ENCODE results near the gene FAM222B. TPM values are rescaled to one million over a fixed set of nuclear protein-coding genes. Genes with fewer than 3 reads are reported as not detected.

FAM222B gene
- total RNA-seq, 5 donors from 2014 or later (not counting 1 experiment from before 2014, with no cell fraction given) = 17.6 to 23.4 (median 23.3) TPM

- DNase-seq = no peak
Observed at GRCh38 chr17:28747801-28748750, 94.5 kb downstream of the FAM222B start.

GRCh38 chr17:28747051-28747691 is 95.4 kb downstream of the FAM222B start:
- Mint-ChIP-seq H3K9me3 (no peaks in the 10 kb centered on the region), H3K4me1 (peaks cover 5 to 33% (median 22%) of the 10 kb centered on the region in 3 donors), H3K27me3 (no peaks in the 10 kb centered on the region), H3K36me3 (peaks cover 4% of the 10 kb centered on the region), H3K27ac (peak overlapping the region in 1 of 2 donors; percentile 5), H3K4me3 (peak overlapping the region in 1 of 3 donors; percentile 80)
- H3K36me3 ChIP-seq (ENCODE audit: control insufficient read depth in 2 of 2, extremely low read depth in 1 of 2, insufficient read depth in 1 of 2, low read length in 1 of 2) = peaks cover 13 to 17% of the 10 kb centered on the region in 2 donors
- DNase-seq (no peak), ATAC-seq (replicated peaks in 1 of 4) (no peak)
- POLR2A ChIA-PET = interaction anchor here in 1 of 2 donors (1.5 kb wide), 1 partner anchor 18 kb away, joined by 4 read pairs; the partner anchor contains the start of gene NEK8
- CTCF ChIA-PET = interaction anchor here (0.6 to 12.2 kb wide), 5 partner anchors 19 to 158 kb away, joined by 3 to 197 read pairs (median 4); partner anchors contain the start of genes NEK8 (in 1 of the 2), RPL23A (in 1 of the 2) and TLCD1 (in 1 of the 2)
- H3K27me3 ChIP-seq (replicated peaks in 1 of 2; ENCODE audit: control insufficient read depth in 2 of 2, extremely low read depth in 1 of 2, insufficient read depth in 2 of 2, low read length in 1 of 2) = no peaks in the 10 kb centered on the region
- peaks cover 16 to 46% of the 10 kb centered on the region in 2 experiments for H3K4me1 ChIP-seq (ENCODE audit: control insufficient read depth in 1 of 2, extremely low read depth in 1 of 2, insufficient read depth in 2 of 2, low read length in 2 of 2)
- 83% methylated on average over 6 of the region's 7 CpGs for WGBS (ENCODE audit: insufficient coverage)
- no peak overlapping the region for H3K4me3 ChIP-seq (ENCODE audit: control insufficient read depth in 1 of 2, extremely low read depth in 1 of 2, low read length in 1 of 2)
- H3K9me3 ChIP-seq = no peaks in the 10 kb centered on the region
- no peak overlapping the region for H3K27ac ChIP-seq (ENCODE audit: low read length)

More at GRCh38 chr17:28747801-28748750, 94.5 kb downstream of the FAM222B start:
- peaks cover 16 to 44% of the 10 kb centered on the region in 2 experiments for H3K4me1 ChIP-seq (ENCODE audit: control insufficient read depth in 1 of 2, extremely low read depth in 1 of 2, insufficient read depth in 2 of 2, low read length in 2 of 2)
- H3K36me3 ChIP-seq (ENCODE audit: control insufficient read depth in 2 of 2, extremely low read depth in 1 of 2, insufficient read depth in 1 of 2, low read length in 1 of 2) = peaks cover 13 to 17% of the 10 kb centered on the region in 2 donors
- ATAC-seq (replicated peaks in 1 of 4) = no peak
- H3K27ac ChIP-seq (ENCODE audit: low read length) = no peak overlapping the region
- CTCF ChIA-PET = interaction anchor here (0.6 to 12.2 kb wide), 6 partner anchors 14 to 80 kb away, joined by 3 to 197 read pairs (median 6); partner anchors contain the start of genes NEK8 (in 2 of the 2), TLCD1 (in 2 of the 2) and RPL23A (in 1 of the 2)
- WGBS (ENCODE audit: insufficient coverage) = 92% methylated on average over 16 of the region's 18 CpGs
- H3K4me3 Mint-ChIP-seq = no peak overlapping the region
- H3K27ac Mint-ChIP-seq = no peak overlapping the region
- POLR2A ChIA-PET = interaction anchor here (0.6 to 1.5 kb wide), 2 partner anchors 19 to 108 kb away, joined by 4 to 9 read pairs; partner anchors contain the start of gene NEK8 (in 1 of the 2)
- no peaks in the 10 kb centered on the region for H3K9me3 ChIP-seq
- H3K27me3 ChIP-seq (replicated peaks in 1 of 2; ENCODE audit: control insufficient read depth in 2 of 2, extremely low read depth in 1 of 2, insufficient read depth in 2 of 2, low read length in 1 of 2) = no peaks in the 10 kb centered on the region
- H3K9me3 Mint-ChIP-seq = no peaks in the 10 kb centered on the region
- no peak overlapping the region for H3K4me3 ChIP-seq (ENCODE audit: control insufficient read depth in 1 of 2, extremely low read depth in 1 of 2, low read length in 1 of 2)
- H3K36me3 Mint-ChIP-seq = peaks cover 4% of the 10 kb centered on the region
- H3K4me1 Mint-ChIP-seq = peaks cover 5 to 31% (median 25%) of the 10 kb centered on the region in 3 donors
- H3K27me3 Mint-ChIP-seq = no peaks in the 10 kb centered on the region

DNA sequence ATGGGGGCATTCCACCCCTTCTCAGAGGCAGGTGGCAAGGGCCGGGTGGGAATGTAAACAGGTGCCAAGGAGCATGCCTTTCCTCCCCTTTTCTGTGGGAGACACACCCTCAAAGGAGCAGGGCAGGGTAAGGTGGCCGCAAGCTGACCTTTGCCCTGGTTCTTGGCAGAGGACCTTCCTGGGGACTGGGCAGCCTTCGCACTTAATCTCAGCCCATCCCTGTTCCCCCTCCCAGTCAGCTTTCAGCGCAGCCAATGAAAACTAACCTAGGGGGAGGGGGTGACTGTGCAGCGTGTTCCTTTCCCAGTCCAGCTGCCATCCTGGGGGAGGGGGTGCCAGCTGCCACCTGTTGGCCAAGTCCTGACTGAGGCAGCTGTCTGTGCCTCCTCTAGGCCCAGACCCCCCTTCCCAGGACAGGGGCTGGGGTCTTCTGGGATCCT is 96.0 kb downstream of the FAM222B start:
- no peaks in the 10 kb centered on the region for H3K9me3 Mint-ChIP-seq
- peaks cover 16 to 49% of the 10 kb centered on the region in 2 experiments for H3K4me1 ChIP-seq (ENCODE audit: control insufficient read depth in 1 of 2, extremely low read depth in 1 of 2, insufficient read depth in 2 of 2, low read length in 2 of 2)
- no peaks in the 10 kb centered on the region for H3K27me3 ChIP-seq (replicated peaks in 1 of 2; ENCODE audit: control insufficient read depth in 2 of 2, extremely low read depth in 1 of 2, insufficient read depth in 2 of 2, low read length in 1 of 2)
- no peak overlapping the region for H3K27ac ChIP-seq (ENCODE audit: low read length)
- ATAC-seq (replicated peaks in 1 of 4) (no peak), DNase-seq (no peak)
- H3K4me3 Mint-ChIP-seq = peak overlapping the region in 2 of 3 donors; percentile 53 to 80
- H3K27me3 Mint-ChIP-seq = no peaks in the 10 kb centered on the region
- no peaks in the 10 kb centered on the region for H3K9me3 ChIP-seq
- H3K4me1 Mint-ChIP-seq = peaks cover 5 to 35% (median 22%) of the 10 kb centered on the region in 3 donors
- no peak overlapping the region for H3K4me3 ChIP-seq (ENCODE audit: control insufficient read depth in 1 of 2, extremely low read depth in 1 of 2, low read length in 1 of 2)
- peaks cover 13 to 17% of the 10 kb centered on the region in 2 donors for H3K36me3 ChIP-seq (ENCODE audit: control insufficient read depth in 2 of 2, extremely low read depth in 1 of 2, insufficient read depth in 1 of 2, low read length in 1 of 2)
- ChIA-PET POLR2A (no interaction called here), CTCF (interaction anchor here (0.5 to 12.2 kb wide), 6 partner anchors 19 to 718 kb away, joined by 3 to 197 read pairs (median 4); partner anchors contain the start of genes NEK8 (in 1 of the 2) and TLCD1 (in 1 of the 2))
- peak overlapping the region; percentile 63 to 82 for H3K27ac Mint-ChIP-seq
- peaks cover 4% of the 10 kb centered on the region for H3K36me3 Mint-ChIP-seq
- WGBS (ENCODE audit: insufficient coverage) = 100% methylated on average over 1 of the region's 5 CpGs

DNA sequence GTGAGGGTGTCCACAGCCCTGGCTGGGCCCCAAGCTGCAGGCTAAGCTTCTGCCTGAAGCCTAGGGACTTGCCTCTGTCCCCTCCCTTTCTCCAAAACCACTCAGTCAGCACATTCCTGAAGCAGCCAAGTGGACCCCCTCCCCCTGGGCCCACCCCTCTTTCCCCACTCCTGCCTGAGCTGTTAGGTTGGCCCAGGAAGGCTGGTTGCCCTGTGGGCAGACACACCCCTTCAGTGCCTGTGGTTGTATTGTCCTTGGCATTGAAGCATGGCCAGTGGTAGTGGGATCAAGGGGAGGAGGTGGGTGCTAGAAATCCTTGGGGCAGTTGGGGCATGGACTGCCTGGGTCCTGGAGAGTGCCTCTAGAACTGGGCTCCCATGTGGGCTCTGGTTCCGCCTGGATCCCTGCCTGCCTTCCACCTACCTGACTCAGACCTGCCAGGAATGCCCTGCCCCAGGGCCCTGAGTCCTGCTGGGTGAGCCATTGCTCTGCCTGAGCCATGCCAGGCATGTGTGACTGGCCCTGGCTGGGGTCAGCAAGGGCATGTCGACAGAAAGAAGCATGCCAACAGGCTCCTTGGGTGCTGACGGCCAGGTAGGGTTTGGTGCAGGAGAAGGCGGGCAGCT is 96.7 kb downstream of the FAM222B start:
- Mint-ChIP-seq H3K9me3 (no peaks in the 10 kb centered on the region), H3K4me3 (peak overlapping the region; percentile 63 to 80 (median 65)), H3K27ac (peak overlapping the region; percentile 70 to 82), H3K4me1 (peaks cover 5 to 39% (median 22%) of the 10 kb centered on the region in 3 donors), H3K27me3 (no peaks in the 10 kb centered on the region), H3K36me3 (peaks cover 4% of the 10 kb centered on the region)
- ChIA-PET CTCF (interaction anchor here (0.5 to 12.2 kb wide), 7 partner anchors 13 to 719 kb away, joined by 3 to 197 read pairs (median 4); partner anchors contain the start of genes NEK8 (in 1 of the 2) and TLCD1 (in 1 of the 2)), POLR2A (interaction anchor here in 1 of 2 donors (0.6 kb wide), 2 partner anchors 36 to 337 kb away, joined by 5 to 10 read pairs; no protein-coding TSS in a partner anchor)
- H3K4me1 ChIP-seq (ENCODE audit: control insufficient read depth in 1 of 2, extremely low read depth in 1 of 2, insufficient read depth in 2 of 2, low read length in 2 of 2) = peaks cover 20 to 55% of the 10 kb centered on the region in 2 experiments
- H3K4me3 ChIP-seq (ENCODE audit: control insufficient read depth in 1 of 2, extremely low read depth in 1 of 2, low read length in 1 of 2) = peak overlapping the region in 1 of 2 donors; percentile 29
- DNase-seq (no peak), ATAC-seq (replicated peaks in 1 of 4) (no peak)
- H3K27ac ChIP-seq (ENCODE audit: low read length) = peak overlapping the region; percentile 86
- 95% methylated on average over 4 of the region's 4 CpGs for WGBS (ENCODE audit: insufficient coverage)
- no peaks in the 10 kb centered on the region for H3K9me3 ChIP-seq
- H3K27me3 ChIP-seq (replicated peaks in 1 of 2; ENCODE audit: control insufficient read depth in 2 of 2, extremely low read depth in 1 of 2, insufficient read depth in 2 of 2, low read length in 1 of 2) = no peaks in the 10 kb centered on the region
- H3K36me3 ChIP-seq (ENCODE audit: control insufficient read depth in 2 of 2, extremely low read depth in 1 of 2, insufficient read depth in 1 of 2, low read length in 1 of 2) = peaks cover 13 to 17% of the 10 kb centered on the region in 2 donors

GRCh38 chr17:28744972-28745785 is 97.4 kb downstream of the FAM222B start:
- peak in 7 of 35 experiments; percentile 11 to 55 (median 28) for DNase-seq
- peak overlapping the region; percentile 76 to 89 for H3K4me3 ChIP-seq (ENCODE audit: control insufficient read depth in 1 of 2, extremely low read depth in 1 of 2, low read length in 1 of 2)
- H3K4me1 ChIP-seq (ENCODE audit: control insufficient read depth in 1 of 2, extremely low read depth in 1 of 2, insufficient read depth in 2 of 2, low read length in 2 of 2) = peaks cover 20 to 55% of the 10 kb centered on the region in 2 experiments
- no peaks in the 10 kb centered on the region for H3K27me3 ChIP-seq (replicated peaks in 1 of 2; ENCODE audit: control insufficient read depth in 2 of 2, extremely low read depth in 1 of 2, insufficient read depth in 2 of 2, low read length in 1 of 2)
- peak in 3 of 4 experiments; percentile 7 to 18 (median 17) for ATAC-seq (replicated peaks in 1 of 4)
- H3K9me3 ChIP-seq = no peaks in the 10 kb centered on the region
- H3K27ac Mint-ChIP-seq = peak overlapping the region; percentile 76 to 82
- H3K36me3 Mint-ChIP-seq = peaks cover 4% of the 10 kb centered on the region
- no peaks in the 10 kb centered on the region for H3K27me3 Mint-ChIP-seq
- H3K4me3 Mint-ChIP-seq = peak overlapping the region; percentile 80 to 87 (median 82)
- peaks cover 5 to 40% (median 20%) of the 10 kb centered on the region in 3 donors for H3K4me1 Mint-ChIP-seq
- ChIA-PET POLR2A (interaction anchor here (0.5 to 0.8 kb wide), 3 partner anchors 17 to 337 kb away, joined by 3 to 7 read pairs (median 5); partner anchors contain the start of gene NEK8 (in 1 of the 2)), CTCF (interaction anchor here (0.6 to 12.2 kb wide), 5 partner anchors 13 to 26 kb away, joined by 3 to 197 read pairs (median 5); partner anchors contain the start of genes NEK8 (in 1 of the 2), RPL23A (in 1 of the 2) and TLCD1 (in 1 of the 2))
- no peaks in the 10 kb centered on the region for H3K9me3 Mint-ChIP-seq
- WGBS (ENCODE audit: insufficient coverage) = under 1% methylated on average over 26 of the region's 31 CpGs
- peaks cover 13 to 17% of the 10 kb centered on the region in 2 donors for H3K36me3 ChIP-seq (ENCODE audit: control insufficient read depth in 2 of 2, extremely low read depth in 1 of 2, insufficient read depth in 1 of 2, low read length in 1 of 2)
- H3K27ac ChIP-seq (ENCODE audit: low read length) = peak overlapping the region; percentile 86

Data from T-cell (primary cell).